GM18519 (cell line): Measurements from ENCODE around the gene WASF2.
"Not testable (repeated sequence)": the region's sequence is repeated elsewhere in the genome, so short reads cannot be mapped to it uniquely, and the experiment has no call there.

Experiments
- ATAC-seq: cut with Tn5 transposase; IDR thresholded peaks from one replicate; pipeline ENCODE4 v1.9.1; 2021; ENCODE audit warnings: mild to moderate bottlenecking, moderate library complexity; ENCODE audit not compliant: unreplicated experiment, low FRiP score

Gene WASF2

GRCh38 chr1:27400082-27400962 lies 89.6 kb downstream of the WASF2 start:
- ATAC-seq: no peak

GRCh38 chr1:27399251-27400025 lies 90.5 kb downstream of the WASF2 start:
- no peak for ATAC-seq

- no peak for ATAC-seq
Measured at GRCh38 chr1:27398405-27399149, 91.4 kb downstream of the WASF2 start.

GRCh38 chr1:27397749-27398148 lies 92.2 kb downstream of the WASF2 start:
- no peak for ATAC-seq

- ATAC-seq: no peak
Measured at GRCh38 chr1:27397110-27397509, 92.9 kb downstream of the WASF2 start.

GRCh38 chr1:27395441-27396195 lies 94.3 kb downstream of the WASF2 start:
- no peak for ATAC-seq

- ATAC-seq: no peak
Measured at GRCh38 chr1:27394925-27395324, 95.0 kb downstream of the WASF2 start.

- no peak for ATAC-seq
Measured at GRCh38 chr1:27394282-27394658, 95.7 kb downstream of the WASF2 start.

GRCh38 chr1:27393641-27394281 lies 96.2 kb downstream of the WASF2 start:
- ATAC-seq: no peak

GRCh38 chr1:27392778-27393635 lies 97.0 kb downstream of the WASF2 start:
- ATAC-seq: no peak

GRCh38 chr1:27392096-27392777 lies 97.7 kb downstream of the WASF2 start, which contains the start of gene GPR3:
GPR3 (plus strand) TSS chr1:27392622; CDS start chr1:27393799, 1,177 bp downstream.
- peak; percentile 62 for ATAC-seq

GRCh38 chr1:27391511-27392095 lies 98.4 kb downstream of the WASF2 start:
- ATAC-seq: no peak

GRCh38 chr1:27388337-27389005 lies 101.5 kb downstream of the WASF2 start:
- ATAC-seq: no peak

GRCh38 chr1:27384797-27385196 lies 105.2 kb downstream of the WASF2 start:
- ATAC-seq: not testable (repeated sequence)

GRCh38 chr1:27383661-27384060 lies 106.3 kb downstream of the WASF2 start:
- no peak for ATAC-seq

- ATAC-seq: no peak
Measured at GRCh38 chr1:27383039-27383605, 106.8 kb downstream of the WASF2 start, which contains the start of gene CD164L2. CD164L2 (minus strand) TSS chr1:27383333; CDS start chr1:27383239, 94 bp downstream.
